ENCODE data around the gene DLD. TPM values are rescaled to one million over a fixed set of nuclear protein-coding genes. Genes with fewer than 3 reads are reported as not detected.

The DLD gene
- total and polyA plus RNA-seq, 4 donors: 49.4 to 121 (median 67.1) TPM

- 74% methylated on average over 2 of the region's 2 CpGs for WGBS
- Histone ChIP-seq H3K9me3 (ENCODE audit: control insufficient read depth in 4 of 4, low read length in 3 of 4) (no peaks in the 10 kb centered on the region), H3K27ac (ENCODE audit: low read depth in 1 of 2, low read length in 2 of 2) (no peak overlapping the region), H3K4me3 (ENCODE audit: low read depth in 1 of 3, low read length in 3 of 3) (no peak overlapping the region), H3K4me1 (ENCODE audit: control insufficient read depth in 4 of 4, insufficient read depth in 4 of 4, low read length in 3 of 4) (peaks cover 0 to 3% (median 0%) of the 10 kb centered on the region in 4 donors), H3K9ac (ENCODE audit: low read depth in 1 of 2, low read length in 2 of 2) (no peak overlapping the region), H3K27me3 (ENCODE audit: control insufficient read depth in 4 of 4, insufficient read depth in 4 of 4, low read length in 3 of 4) (peaks cover 0 to 3% (median 0%) of the 10 kb centered on the region in 4 donors), H3K36me3 (ENCODE audit: control insufficient read depth in 4 of 4, insufficient read depth in 3 of 4, low read depth in 1 of 4, low read length in 3 of 4) (no peaks in the 10 kb centered on the region)
- TF ChIP-seq TAF1 (conservative IDR thresholded peaks at IDR 0.05) (no peak), RAD21 (IDR thresholded peaks at IDR 0.05) (no peak), CTCF (IDR thresholded peaks at IDR 0.05; ENCODE audit: low read depth, low read length, missing input control) (no peak), MAX (IDR thresholded peaks at IDR 0.05) (no peak), GABPA (IDR thresholded peaks at IDR 0.05 in 1 of 2, conservative IDR thresholded peaks at IDR 0.05 in 1 of 2) (no peak), FOXA1 (IDR thresholded peaks at IDR 0.05) (no peak), FOXA2 (IDR thresholded peaks at IDR 0.05) (no peak), HNF4A (conservative IDR thresholded peaks at IDR 0.05) (no peak), ATF3 (IDR thresholded peaks at IDR 0.05) (no peak), ZBTB33 (IDR thresholded peaks at IDR 0.05) (no peak), EGR1 (IDR thresholded peaks at IDR 0.05; ENCODE audit: low read depth in 2 of 2) (no peak), JUND (IDR thresholded peaks at IDR 0.05) (no peak), YY1 (IDR thresholded peaks at IDR 0.05) (no peak), SP1 (IDR thresholded peaks at IDR 0.05) (no peak), RXRA (IDR thresholded peaks at IDR 0.05) (no peak)
- DNase-seq (ENCODE audit: low spot score): no peak
Observed at GRCh38 chr7:107882766-107883165, 8.2 kb upstream of the DLD start.

- H3K4me1 ChIP-seq (ENCODE audit: control insufficient read depth in 4 of 4, insufficient read depth in 4 of 4, low read length in 3 of 4): peaks cover 0 to 1% (median 0%) of the 10 kb centered on the region in 4 donors
- H3K4me3 ChIP-seq (ENCODE audit: low read depth in 1 of 3, low read length in 3 of 3): no peak overlapping the region
- H3K9me3 ChIP-seq (ENCODE audit: control insufficient read depth in 4 of 4, low read length in 3 of 4): no peaks in the 10 kb centered on the region
- 80% methylated on average over 6 of the region's 6 CpGs for WGBS
- H3K36me3 ChIP-seq (ENCODE audit: control insufficient read depth in 4 of 4, insufficient read depth in 3 of 4, low read depth in 1 of 4, low read length in 3 of 4): no peaks in the 10 kb centered on the region
- DNase-seq (ENCODE audit: low spot score): no peak
- no peak overlapping the region for H3K9ac ChIP-seq (ENCODE audit: low read depth in 1 of 2, low read length in 2 of 2)
- no peak overlapping the region for H3K27ac ChIP-seq (ENCODE audit: low read depth in 1 of 2, low read length in 2 of 2)
- peaks cover 0 to 3% (median 0%) of the 10 kb centered on the region in 4 donors for H3K27me3 ChIP-seq (ENCODE audit: control insufficient read depth in 4 of 4, insufficient read depth in 4 of 4, low read length in 3 of 4)
- no peak for TF ChIP-seq SP1 (IDR thresholded peaks at IDR 0.05)
- TF ChIP-seq ZBTB33 (IDR thresholded peaks at IDR 0.05): no peak
- no peak for TF ChIP-seq EGR1 (IDR thresholded peaks at IDR 0.05; ENCODE audit: low read depth in 2 of 2)
- no peak for TF ChIP-seq RXRA (IDR thresholded peaks at IDR 0.05)
- TF ChIP-seq MAX (IDR thresholded peaks at IDR 0.05): no peak
- TF ChIP-seq RAD21 (IDR thresholded peaks at IDR 0.05): no peak
- TF ChIP-seq REST (IDR thresholded peaks at IDR 0.05): no peak
- TF ChIP-seq FOXA1 (IDR thresholded peaks at IDR 0.05): no peak
- TF ChIP-seq FOXA2 (IDR thresholded peaks at IDR 0.05): no peak
- no peak for TF ChIP-seq GABPA (IDR thresholded peaks at IDR 0.05 in 1 of 2, conservative IDR thresholded peaks at IDR 0.05 in 1 of 2)
- TF ChIP-seq ATF3 (IDR thresholded peaks at IDR 0.05): no peak
- no peak for TF ChIP-seq YY1 (IDR thresholded peaks at IDR 0.05)
- no peak for TF ChIP-seq NR2F2 (IDR thresholded peaks at IDR 0.05)
Observed at GRCh38 chr7:107884066-107884818, 6.7 kb upstream of the DLD start.

Measured in liver (tissue), 9 donors.